ENCODE data around the gene HIF3A.

DNA sequence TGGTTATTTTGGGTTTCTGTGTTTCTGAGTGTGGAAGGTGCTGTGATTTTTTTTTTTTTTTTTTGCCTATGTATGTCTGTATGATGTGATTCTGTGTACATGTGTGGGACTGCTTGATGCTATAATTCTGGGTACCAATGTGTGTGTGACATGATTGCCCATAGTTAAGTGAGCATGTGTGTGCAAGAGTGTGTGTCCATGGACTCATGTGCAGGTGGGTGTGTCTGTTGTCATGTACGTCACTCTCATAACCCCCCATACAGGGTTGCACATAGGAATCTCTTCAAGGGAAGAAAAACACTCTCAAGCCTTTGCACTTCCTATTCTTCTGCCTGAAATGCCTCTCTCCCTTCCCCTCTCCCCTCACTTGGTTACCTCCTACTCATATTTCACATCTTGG is 47.5 kb downstream of the HIF3A start:
- TF ChIP-seq CHD1 (IDR thresholded peaks at IDR 0.05; ENCODE audit: low read depth, low read length) (no peak), RAD21 (IDR thresholded peaks at IDR 0.05 in 1 of 2, conservative IDR thresholded peaks at IDR 0.05 in 1 of 2; ENCODE audit: low read depth in 2 of 2, low read length in 2 of 2) (no peak), FOSL1 (IDR thresholded peaks at IDR 0.05; ENCODE audit: insufficient read depth, low read depth, low read length) (no peak), POLR2A (IDR thresholded peaks at IDR 0.05; ENCODE audit: control extremely low read depth in 1 of 2, low read depth in 2 of 2, low read length in 2 of 2) (no peak), CTBP2 (IDR thresholded peaks at IDR 0.05; ENCODE audit: borderline replicate concordance, insufficient read depth, insufficient read length, low read length) (no peak), HDAC2 (IDR thresholded peaks at IDR 0.05; ENCODE audit: borderline replicate concordance in 1 of 2, low read depth in 2 of 2, low read length in 2 of 2) (no peak)
- TF ChIP-seq, protein P1, sequence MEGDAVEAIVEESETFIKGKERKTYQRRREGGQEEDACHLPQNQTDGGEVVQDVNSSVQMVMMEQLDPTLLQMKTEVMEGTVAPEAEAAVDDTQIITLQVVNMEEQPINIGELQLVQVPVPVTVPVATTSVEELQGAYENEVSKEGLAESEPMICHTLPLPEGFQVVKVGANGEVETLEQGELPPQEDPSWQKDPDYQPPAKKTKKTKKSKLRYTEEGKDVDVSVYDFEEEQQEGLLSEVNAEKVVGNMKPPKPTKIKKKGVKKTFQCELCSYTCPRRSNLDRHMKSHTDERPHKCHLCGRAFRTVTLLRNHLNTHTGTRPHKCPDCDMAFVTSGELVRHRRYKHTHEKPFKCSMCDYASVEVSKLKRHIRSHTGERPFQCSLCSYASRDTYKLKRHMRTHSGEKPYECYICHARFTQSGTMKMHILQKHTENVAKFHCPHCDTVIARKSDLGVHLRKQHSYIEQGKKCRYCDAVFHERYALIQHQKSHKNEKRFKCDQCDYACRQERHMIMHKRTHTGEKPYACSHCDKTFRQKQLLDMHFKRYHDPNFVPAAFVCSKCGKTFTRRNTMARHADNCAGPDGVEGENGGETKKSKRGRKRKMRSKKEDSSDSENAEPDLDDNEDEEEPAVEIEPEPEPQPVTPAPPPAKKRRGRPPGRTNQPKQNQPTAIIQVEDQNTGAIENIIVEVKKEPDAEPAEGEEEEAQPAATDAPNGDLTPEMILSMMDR (IDR thresholded peaks at IDR 0.05; ENCODE audit: control extremely low read depth in 1 of 3, insufficient read depth in 1 of 3, low read depth in 1 of 3, low read length in 3 of 3): no peak

Measured in H1 (cell line).